ENCODE results near the gene SLC9A9.
"Not testable (repeated sequence)": the region's sequence is repeated elsewhere in the genome, so short reads cannot be mapped to it uniquely, and the experiment has no call there.

Gene SLC9A9

DNA sequence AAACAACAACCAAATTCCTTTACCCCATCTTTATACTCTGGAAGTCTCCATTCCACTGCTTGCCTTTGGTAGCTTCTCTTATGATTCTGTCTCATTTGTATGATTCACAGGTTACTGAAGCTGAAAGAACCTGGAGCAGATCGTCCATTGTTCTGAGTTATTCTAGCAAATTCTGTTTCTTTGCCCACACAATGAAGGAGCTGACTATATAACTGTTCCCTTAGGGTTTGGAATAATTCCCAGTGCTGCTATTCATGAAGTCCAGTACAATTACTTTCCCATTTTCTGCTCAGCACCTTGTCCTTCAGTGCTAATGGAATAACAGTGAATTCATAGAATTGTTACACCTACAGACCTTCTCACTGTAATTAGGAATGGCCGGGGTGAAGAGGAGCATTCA, 560.9 kb downstream of the SLC9A9 start:
- H3K4me1 ChIP-seq (ENCODE audit: control insufficient read depth in 1 of 2, insufficient read depth in 2 of 2, low read length in 2 of 2) = no peaks in the 10 kb centered on the region
- no peaks in the 10 kb centered on the region for H3K36me3 ChIP-seq (ENCODE audit: control insufficient read depth in 1 of 2, insufficient read depth in 2 of 2, low read length in 2 of 2)
- no peak overlapping the region for H3K4me3 ChIP-seq (ENCODE audit: low read depth in 1 of 2, low read length in 2 of 2)
- no peak overlapping the region for H3K27ac ChIP-seq (ENCODE audit: low read length)
- H3K27me3 ChIP-seq (ENCODE audit: low read depth, low read length) = no peaks in the 10 kb centered on the region
- H3K9me3 ChIP-seq (ENCODE audit: control insufficient read depth in 1 of 2, low read length in 2 of 2) = no peaks in the 10 kb centered on the region

- Histone ChIP-seq H3K4me3 (ENCODE audit: low read depth in 1 of 2, low read length in 2 of 2) (no peak overlapping the region), H3K27ac (ENCODE audit: low read length) (no peak overlapping the region), H3K4me1 (ENCODE audit: control insufficient read depth in 1 of 2, insufficient read depth in 2 of 2, low read length in 2 of 2) (no peaks in the 10 kb centered on the region), H3K9me3 (ENCODE audit: control insufficient read depth in 1 of 2, low read length in 2 of 2) (no peaks in the 10 kb centered on the region), H3K27me3 (ENCODE audit: low read depth, low read length) (no peaks in the 10 kb centered on the region), H3K36me3 (ENCODE audit: control insufficient read depth in 1 of 2, insufficient read depth in 2 of 2, low read length in 2 of 2) (no peaks in the 10 kb centered on the region)
Measured at GRCh38 chr3:143286392-143287010, 561.8 kb downstream of the SLC9A9 start.

DNA sequence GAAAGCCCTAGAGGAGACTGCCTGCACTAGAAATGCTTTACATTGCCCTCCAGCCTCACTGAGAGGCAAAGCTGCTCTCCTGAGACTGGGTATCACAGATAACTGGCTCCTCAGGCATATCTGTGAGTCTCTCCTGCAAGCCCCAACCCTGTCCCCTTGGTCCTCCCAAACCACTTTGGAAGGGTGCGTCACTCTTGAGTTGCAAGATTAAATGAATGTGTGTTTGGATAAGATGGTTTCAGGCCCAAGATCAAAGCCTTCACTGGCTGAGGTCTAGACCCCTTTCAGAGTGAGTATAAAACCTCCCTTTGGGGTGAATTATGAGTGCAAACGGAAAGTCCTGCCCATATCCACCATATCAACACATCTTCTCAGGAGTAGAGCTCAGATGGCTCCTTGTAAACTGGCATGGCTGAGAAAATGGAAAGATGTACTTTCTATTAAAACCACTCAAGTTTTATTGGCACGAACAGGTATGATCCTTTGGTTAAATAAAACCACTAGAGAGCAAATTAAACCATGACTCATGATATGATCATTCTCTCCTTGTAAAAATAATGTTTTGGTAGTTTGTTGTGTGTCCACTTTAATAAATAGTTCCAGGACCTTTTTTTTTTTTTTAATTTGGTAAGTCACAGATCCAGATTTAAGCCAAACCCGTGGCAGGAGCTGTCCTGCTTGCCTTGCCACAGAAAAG, 564.7 kb downstream of the SLC9A9 start:
- Histone ChIP-seq H3K9me3 (ENCODE audit: control insufficient read depth in 1 of 2, low read length in 2 of 2) (no peaks in the 10 kb centered on the region), H3K27ac (ENCODE audit: low read length) (no peak overlapping the region), H3K4me1 (ENCODE audit: control insufficient read depth in 1 of 2, insufficient read depth in 2 of 2, low read length in 2 of 2) (no peaks in the 10 kb centered on the region), H3K36me3 (ENCODE audit: control insufficient read depth in 1 of 2, insufficient read depth in 2 of 2, low read length in 2 of 2) (no peaks in the 10 kb centered on the region), H3K27me3 (ENCODE audit: low read depth, low read length) (no peaks in the 10 kb centered on the region), H3K4me3 (ENCODE audit: low read depth in 1 of 2, low read length in 2 of 2) (no peak overlapping the region)

DNA sequence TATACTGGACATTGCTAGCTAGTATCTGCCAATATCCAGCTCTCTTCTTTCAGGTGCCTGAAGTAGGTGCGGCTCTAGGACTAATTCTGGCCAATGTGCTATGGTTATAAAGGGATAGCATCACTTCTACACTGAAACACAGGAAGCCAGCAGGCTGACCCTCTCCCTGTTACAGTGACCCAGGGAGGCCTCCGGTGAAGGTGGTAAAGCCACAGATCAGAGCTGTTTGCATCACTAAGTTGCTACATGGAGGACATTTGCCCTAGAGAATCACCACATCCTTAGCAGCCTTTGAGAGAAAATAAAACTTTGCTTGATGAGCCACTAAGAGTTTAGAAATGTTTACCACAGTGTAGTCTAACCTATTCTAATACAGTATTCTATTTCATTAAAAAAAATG, 567.3 kb downstream of the SLC9A9 start:
- H3K4me3 ChIP-seq (ENCODE audit: low read depth in 1 of 2, low read length in 2 of 2) = no peak overlapping the region
- H3K36me3 ChIP-seq (ENCODE audit: control insufficient read depth in 1 of 2, insufficient read depth in 2 of 2, low read length in 2 of 2) = no peaks in the 10 kb centered on the region
- no peaks in the 10 kb centered on the region for H3K27me3 ChIP-seq (ENCODE audit: low read depth, low read length)
- H3K4me1 ChIP-seq (ENCODE audit: control insufficient read depth in 1 of 2, insufficient read depth in 2 of 2, low read length in 2 of 2) = no peaks in the 10 kb centered on the region
- no peaks in the 10 kb centered on the region for H3K9me3 ChIP-seq (ENCODE audit: control insufficient read depth in 1 of 2, low read length in 2 of 2)
- H3K27ac ChIP-seq (ENCODE audit: low read length) = no peak overlapping the region

DNA sequence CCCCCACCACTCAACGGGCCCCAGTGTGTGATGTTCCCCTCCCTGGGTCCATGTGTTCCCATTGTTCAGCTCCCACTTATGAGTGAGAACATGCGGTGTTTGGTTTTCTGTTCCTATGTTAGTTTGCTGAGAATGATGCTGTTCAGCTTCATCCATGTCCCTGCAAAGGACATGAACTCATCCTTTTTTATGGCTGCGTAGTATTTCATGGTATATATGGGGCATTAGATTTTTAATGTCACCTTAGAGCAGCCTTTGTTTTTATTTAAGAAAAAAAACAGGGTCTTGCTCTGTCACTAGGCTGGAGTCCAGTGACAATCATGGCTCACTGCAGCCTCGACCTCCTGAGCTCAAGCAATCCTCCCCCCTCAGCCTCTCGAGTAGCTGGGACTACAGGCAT, 568.7 kb downstream of the SLC9A9 start:
- not testable (repeated sequence) for H3K36me3 ChIP-seq (ENCODE audit: control insufficient read depth in 1 of 2, insufficient read depth in 2 of 2, low read length in 2 of 2); H3K27me3 ChIP-seq (ENCODE audit: low read depth, low read length); H3K4me1 ChIP-seq (ENCODE audit: control insufficient read depth in 1 of 2, insufficient read depth in 2 of 2, low read length in 2 of 2); H3K9me3 ChIP-seq (ENCODE audit: control insufficient read depth in 1 of 2, low read length in 2 of 2); H3K4me3 ChIP-seq (ENCODE audit: low read depth in 1 of 2, low read length in 2 of 2); H3K27ac ChIP-seq (ENCODE audit: low read length)

DNA sequence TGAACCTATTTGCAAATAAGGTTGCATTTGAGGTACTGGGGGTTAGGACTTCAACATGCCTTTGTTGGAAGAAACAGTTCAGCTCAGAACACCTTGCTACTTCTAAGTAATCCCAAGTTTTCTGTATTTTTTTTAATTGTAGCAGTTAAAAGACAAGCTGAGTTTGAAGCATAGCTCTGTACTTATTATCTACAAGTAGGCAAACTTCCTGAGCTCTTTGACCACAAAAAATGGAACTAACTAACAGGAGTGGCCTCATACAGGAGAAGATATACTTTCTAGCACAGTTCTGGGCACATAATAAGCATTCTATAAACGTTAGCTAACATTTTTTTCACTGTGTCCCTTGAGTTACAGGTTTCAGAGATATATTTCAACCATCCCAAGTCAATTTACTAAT, 569.5 kb downstream of the SLC9A9 start:
- Histone ChIP-seq H3K4me3 (ENCODE audit: low read depth in 1 of 2, low read length in 2 of 2) (no peak overlapping the region), H3K36me3 (ENCODE audit: control insufficient read depth in 1 of 2, insufficient read depth in 2 of 2, low read length in 2 of 2) (no peaks in the 10 kb centered on the region), H3K9me3 (ENCODE audit: control insufficient read depth in 1 of 2, low read length in 2 of 2) (no peaks in the 10 kb centered on the region), H3K4me1 (ENCODE audit: control insufficient read depth in 1 of 2, insufficient read depth in 2 of 2, low read length in 2 of 2) (no peaks in the 10 kb centered on the region), H3K27me3 (ENCODE audit: low read depth, low read length) (no peaks in the 10 kb centered on the region), H3K27ac (ENCODE audit: low read length) (no peak overlapping the region)

GRCh38 chr3:143277531-143277930, 570.7 kb downstream of the SLC9A9 start:
- Histone ChIP-seq H3K9me3 (ENCODE audit: control insufficient read depth in 1 of 2, low read length in 2 of 2) (no peaks in the 10 kb centered on the region), H3K4me3 (ENCODE audit: low read depth in 1 of 2, low read length in 2 of 2) (no peak overlapping the region), H3K27ac (ENCODE audit: low read length) (no peak overlapping the region), H3K4me1 (ENCODE audit: control insufficient read depth in 1 of 2, insufficient read depth in 2 of 2, low read length in 2 of 2) (no peaks in the 10 kb centered on the region), H3K36me3 (ENCODE audit: control insufficient read depth in 1 of 2, insufficient read depth in 2 of 2, low read length in 2 of 2) (no peaks in the 10 kb centered on the region), H3K27me3 (ENCODE audit: low read depth, low read length) (no peaks in the 10 kb centered on the region)

- no peak overlapping the region for H3K27ac ChIP-seq (ENCODE audit: low read length)
- H3K4me1 ChIP-seq (ENCODE audit: control insufficient read depth in 1 of 2, insufficient read depth in 2 of 2, low read length in 2 of 2) = no peaks in the 10 kb centered on the region
- H3K4me3 ChIP-seq (ENCODE audit: low read depth in 1 of 2, low read length in 2 of 2) = no peak overlapping the region
- H3K36me3 ChIP-seq (ENCODE audit: control insufficient read depth in 1 of 2, insufficient read depth in 2 of 2, low read length in 2 of 2) = no peaks in the 10 kb centered on the region
- no peaks in the 10 kb centered on the region for H3K9me3 ChIP-seq (ENCODE audit: control insufficient read depth in 1 of 2, low read length in 2 of 2)
- no peaks in the 10 kb centered on the region for H3K27me3 ChIP-seq (ENCODE audit: low read depth, low read length)
Measured at GRCh38 chr3:143276592-143276991, 571.7 kb downstream of the SLC9A9 start.

DNA sequence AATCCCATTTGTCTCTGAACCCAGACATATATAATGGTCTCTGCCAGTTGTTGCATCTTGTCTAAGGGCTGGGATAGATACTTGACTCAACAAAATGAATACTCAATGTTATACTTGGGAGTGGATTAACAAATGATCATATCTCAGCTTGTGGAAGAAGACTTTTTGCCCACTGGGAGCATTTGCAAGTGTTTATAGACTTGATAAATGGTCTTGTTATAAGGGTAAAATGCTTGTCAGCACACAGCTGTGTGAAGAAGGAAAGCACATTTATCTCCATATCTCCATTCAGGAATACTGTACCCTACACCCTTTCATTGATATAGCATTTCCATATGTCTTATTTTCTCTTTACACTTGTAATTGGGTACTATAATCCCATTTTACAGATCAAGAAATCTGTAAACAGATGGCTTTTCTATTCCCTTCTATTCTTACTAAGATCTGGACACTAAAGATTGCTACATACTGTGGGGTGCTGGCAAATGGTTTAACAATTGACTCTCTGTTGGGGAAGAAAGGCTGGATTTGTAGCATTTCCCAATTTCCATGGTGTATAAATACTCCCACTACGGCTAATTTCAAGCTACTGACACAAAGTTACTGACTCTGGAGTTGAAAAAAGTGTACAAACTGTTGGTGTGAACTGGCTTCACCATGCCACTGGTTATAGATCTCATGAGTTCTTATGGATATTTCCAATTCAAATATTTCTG, 574.1 kb downstream of the SLC9A9 start:
- Histone ChIP-seq H3K4me3 (ENCODE audit: low read depth in 1 of 2, low read length in 2 of 2) (no peak overlapping the region), H3K9me3 (ENCODE audit: control insufficient read depth in 1 of 2, low read length in 2 of 2) (no peaks in the 10 kb centered on the region), H3K4me1 (ENCODE audit: control insufficient read depth in 1 of 2, insufficient read depth in 2 of 2, low read length in 2 of 2) (no peaks in the 10 kb centered on the region), H3K27me3 (ENCODE audit: low read depth, low read length) (no peaks in the 10 kb centered on the region), H3K27ac (ENCODE audit: low read length) (no peak overlapping the region), H3K36me3 (ENCODE audit: control insufficient read depth in 1 of 2, insufficient read depth in 2 of 2, low read length in 2 of 2) (no peaks in the 10 kb centered on the region)

- Histone ChIP-seq H3K4me1 (ENCODE audit: control insufficient read depth in 1 of 2, insufficient read depth in 2 of 2, low read length in 2 of 2) (no peaks in the 10 kb centered on the region), H3K36me3 (ENCODE audit: control insufficient read depth in 1 of 2, insufficient read depth in 2 of 2, low read length in 2 of 2) (no peaks in the 10 kb centered on the region), H3K27ac (ENCODE audit: low read length) (no peak overlapping the region), H3K9me3 (ENCODE audit: control insufficient read depth in 1 of 2, low read length in 2 of 2) (no peaks in the 10 kb centered on the region), H3K4me3 (ENCODE audit: low read depth in 1 of 2, low read length in 2 of 2) (no peak overlapping the region), H3K27me3 (ENCODE audit: low read depth, low read length) (no peaks in the 10 kb centered on the region)
Measured at GRCh38 chr3:143271136-143271535, 577.1 kb downstream of the SLC9A9 start.

DNA sequence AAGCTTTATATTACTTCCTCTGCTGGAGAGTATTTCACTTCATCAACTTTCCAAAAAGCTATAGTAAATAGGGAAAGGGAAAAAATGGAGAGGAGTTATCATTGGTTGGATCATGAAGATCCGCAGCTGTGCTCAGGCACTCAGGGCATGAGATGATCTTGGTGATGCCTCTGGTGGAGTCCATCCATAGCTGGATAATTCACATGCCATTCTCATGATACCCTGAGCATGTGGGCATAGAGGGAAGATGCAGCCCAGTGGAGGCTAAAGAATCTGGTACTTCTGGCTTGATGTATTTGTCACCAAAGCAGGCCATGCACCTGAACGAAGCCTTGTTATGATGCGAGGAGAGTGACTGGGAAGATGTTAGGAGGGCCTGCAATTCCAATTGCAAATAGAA, 578.5 kb downstream of the SLC9A9 start:
- H3K4me3 ChIP-seq (ENCODE audit: low read depth in 1 of 2, low read length in 2 of 2) = no peak overlapping the region
- peaks cover 5% of the 10 kb centered on the region in 2 donors for H3K36me3 ChIP-seq (ENCODE audit: control insufficient read depth in 1 of 2, insufficient read depth in 2 of 2, low read length in 2 of 2)
- no peak overlapping the region for H3K27ac ChIP-seq (ENCODE audit: low read length)
- no peaks in the 10 kb centered on the region for H3K4me1 ChIP-seq (ENCODE audit: control insufficient read depth in 1 of 2, insufficient read depth in 2 of 2, low read length in 2 of 2)
- H3K27me3 ChIP-seq (ENCODE audit: low read depth, low read length) = no peaks in the 10 kb centered on the region
- no peaks in the 10 kb centered on the region for H3K9me3 ChIP-seq (ENCODE audit: control insufficient read depth in 1 of 2, low read length in 2 of 2)
